ENCODE measurements around the gene CYTH1. TPM values are rescaled to one million over a fixed set of nuclear protein-coding genes. Genes with fewer than 3 reads are reported as not detected.

The CYTH1 gene
- total RNA-seq, 1 experiment from 2014 or later = 9.7 TPM

GRCh38 chr17:78648293-78648692 is 133.8 kb downstream of the CYTH1 start:
- WGBS (ENCODE audit: extremely low coverage, insufficient read length, low lambda C conversion rate) = no CpG with 5 or more reads among the region's 5 CpGs
- Histone ChIP-seq H3K9ac (ENCODE audit: extremely low read depth, insufficient read length, low read length) (no peak overlapping the region), H3K56ac (ENCODE audit: insufficient read length, low read depth, low read length) (no peak overlapping the region)

More at GRCh38 chr17:78648293-78648692, 133.8 kb downstream of the CYTH1 start:
- no peaks in the 10 kb centered on the region for H4K20me1 ChIP-seq (ENCODE audit: control insufficient read depth, insufficient read depth, insufficient read length)
- H3K79me2 ChIP-seq (ENCODE audit: insufficient read depth, low read length) = no peaks in the 10 kb centered on the region
- H4K8ac ChIP-seq (replicated peaks; ENCODE audit: insufficient read length, low read depth, low read length) = no peak overlapping the region
- H3K9me3 ChIP-seq (ENCODE audit: control insufficient read depth, low read depth, low read length) = no peaks in the 10 kb centered on the region
- no peak overlapping the region for H4K91ac ChIP-seq (ENCODE audit: insufficient read length, low read depth, low read length)
- H2AFZ ChIP-seq (ENCODE audit: low read length) = no peak overlapping the region
- no peak for DNase-seq
- no peak overlapping the region for H3K4ac ChIP-seq (ENCODE audit: low read depth, low read length)
- H3K27ac ChIP-seq (ENCODE audit: insufficient read length, low read depth, low read length) = no peak overlapping the region
- Mint-ChIP-seq H3K4me1 (peaks cover 4 to 13% of the 10 kb centered on the region in 2 experiments; a peak in 1 of 4 replicates), H3K9me3 (peaks cover 0 to 2% of the 10 kb centered on the region in 2 experiments; a peak in 3 of 5 replicates), H3K27ac (peak overlapping the region in 1 of 3 experiments; percentile 5; a peak in 1 of 7 replicates), H3K4me3 (no peak overlapping the region), H3K27me3 (ENCODE audit: low read depth) (peaks cover 3% of the 10 kb centered on the region), H3K36me3 (ENCODE audit: insufficient read depth in 1 of 3, low read depth in 3 of 3) (no peaks in the 10 kb centered on the region)
- no peaks in the 10 kb centered on the region for H3K4me1 ChIP-seq (ENCODE audit: insufficient read depth, low read length)
- H4K5ac ChIP-seq (ENCODE audit: insufficient read length, low read depth, low read length) = no peak overlapping the region
- H2AK5ac ChIP-seq (ENCODE audit: insufficient read length, low read length) = no peak overlapping the region
- H3T11ph ChIP-seq (ENCODE audit: low read length) = no peak overlapping the region
- H2BK5ac ChIP-seq (ENCODE audit: insufficient read length, low read length) = no peak overlapping the region
- no peak overlapping the region for H3K23ac ChIP-seq (ENCODE audit: insufficient read length, low read depth, low read length)
- no peak overlapping the region for H2BK20ac ChIP-seq (ENCODE audit: low read depth, low read length, poor library complexity, severe bottlenecking)
- no peaks in the 10 kb centered on the region for H3K23me2 ChIP-seq (ENCODE audit: insufficient read length, low read depth, low read length, poor library complexity, severe bottlenecking)
- no peak overlapping the region for H3K14ac ChIP-seq (ENCODE audit: insufficient read depth, low read length)
- no peak overlapping the region for H2BK12ac ChIP-seq (ENCODE audit: insufficient read length, low read depth, low read length)
- TF ChIP-seq CTCF (conservative IDR thresholded peaks at IDR 0.05) = no peak
- no peak overlapping the region for H2BK15ac ChIP-seq (ENCODE audit: low read depth, low read length)
- no peaks in the 10 kb centered on the region; the same call in 1 of the 2 replicates for H3K27me3 ChIP-seq (ENCODE audit: insufficient read depth, low read length)
- H3K18ac ChIP-seq (ENCODE audit: insufficient read length, low read depth, low read length) = no peak overlapping the region
- no peak overlapping the region for H3K4me2 ChIP-seq (ENCODE audit: insufficient read depth, insufficient read length, low read length)
- H2BK120ac ChIP-seq (ENCODE audit: low read depth, low read length, poor library complexity, severe bottlenecking) = no peak overlapping the region
- no peaks in the 10 kb centered on the region for H3K79me1 ChIP-seq (ENCODE audit: insufficient read depth, low read depth, low read length, poor library complexity, severe bottlenecking)
